HCT116 (cell line): ENCODE data around the gene VAV1.

Experiments used
- CBX3 ChIP-seq: IDR thresholded peaks from 2 replicates; pipeline ENCODE4 v1.6.1; 2012; ENCODE audit warnings: low read depth
- POLR2A ChIP-seq: IDR thresholded peaks from 2 replicates; pipeline ENCODE4 v1.7.0; 2011; ENCODE audit warnings: borderline replicate concordance; ENCODE audit not compliant: insufficient read depth, insufficient read length; ENCODE audit errors: extremely low read depth
- POLR2AphosphoS5 ChIP-seq: IDR thresholded peaks from 2 replicates; pipeline ENCODE4 v1.6.1; 2011; ENCODE audit warnings: mild to moderate bottlenecking, low read depth, low read length, moderate library complexity
- YY1 ChIP-seq: IDR thresholded peaks from 2 replicates; pipeline ENCODE4 v1.6.1; 2011; ENCODE audit warnings: low read length, low read depth, moderate library complexity, mild to moderate bottlenecking; ENCODE audit not compliant: insufficient replicate concordance; ENCODE audit errors: extremely low read depth
- TF ChIP-seq, protein P1 (sequence below), 3 experiments: fragments of 200-600 bp in 1 of 3; sonication (generic) in 1 of 3; IDR thresholded peaks in 2 of 3; conservative IDR thresholded peaks in 1 of 3; 2 replicates each; pipeline ENCODE4 v1.5.1; 2012 to 2017; ENCODE audit warnings: low read depth in 2 of 3, low read length in 2 of 3, antibody characterized with exemption in 1 of 3, borderline replicate concordance in 1 of 3, control low read depth in 1 of 3, mild to moderate bottlenecking in 1 of 3, mixed read lengths in 1 of 3, mixed run types in 1 of 3, moderate library complexity in 1 of 3; ENCODE audit not compliant: insufficient read depth in 1 of 3

GRCh38 chr19:6787393-6787792 is 14.9 kb downstream of the VAV1 start:
- no peak for TF ChIP-seq POLR2A
- TF ChIP-seq, protein P1, sequence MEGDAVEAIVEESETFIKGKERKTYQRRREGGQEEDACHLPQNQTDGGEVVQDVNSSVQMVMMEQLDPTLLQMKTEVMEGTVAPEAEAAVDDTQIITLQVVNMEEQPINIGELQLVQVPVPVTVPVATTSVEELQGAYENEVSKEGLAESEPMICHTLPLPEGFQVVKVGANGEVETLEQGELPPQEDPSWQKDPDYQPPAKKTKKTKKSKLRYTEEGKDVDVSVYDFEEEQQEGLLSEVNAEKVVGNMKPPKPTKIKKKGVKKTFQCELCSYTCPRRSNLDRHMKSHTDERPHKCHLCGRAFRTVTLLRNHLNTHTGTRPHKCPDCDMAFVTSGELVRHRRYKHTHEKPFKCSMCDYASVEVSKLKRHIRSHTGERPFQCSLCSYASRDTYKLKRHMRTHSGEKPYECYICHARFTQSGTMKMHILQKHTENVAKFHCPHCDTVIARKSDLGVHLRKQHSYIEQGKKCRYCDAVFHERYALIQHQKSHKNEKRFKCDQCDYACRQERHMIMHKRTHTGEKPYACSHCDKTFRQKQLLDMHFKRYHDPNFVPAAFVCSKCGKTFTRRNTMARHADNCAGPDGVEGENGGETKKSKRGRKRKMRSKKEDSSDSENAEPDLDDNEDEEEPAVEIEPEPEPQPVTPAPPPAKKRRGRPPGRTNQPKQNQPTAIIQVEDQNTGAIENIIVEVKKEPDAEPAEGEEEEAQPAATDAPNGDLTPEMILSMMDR (IDR thresholded peaks at IDR 0.05 in 2 of 3, conservative IDR thresholded peaks at IDR 0.05 in 1 of 3; ENCODE audit: borderline replicate concordance in 1 of 3, insufficient read depth in 1 of 3, low read depth in 2 of 3, low read length in 2 of 3): no peak
- TF ChIP-seq POLR2AphosphoS5: no peak
- TF ChIP-seq YY1: no peak
- no peak for TF ChIP-seq CBX3
